AG09319 (cell line): ENCODE measurements around the gene RIPOR2.

Source experiments
- DNase-seq: peaks from one replicate; pipeline ENCODE4 v3.0.0-alpha.2; 2010; ENCODE audit warnings: low read depth; ENCODE audit errors: extremely low read depth
- TF ChIP-seq, protein P1 (sequence below): IDR thresholded peaks from 2 replicates; pipeline ENCODE4 v1.5.1; 2011; ENCODE audit warnings: low read depth, mild to moderate bottlenecking, inconsistent platforms, low read length, moderate library complexity

RIPOR2 gene

DNA sequence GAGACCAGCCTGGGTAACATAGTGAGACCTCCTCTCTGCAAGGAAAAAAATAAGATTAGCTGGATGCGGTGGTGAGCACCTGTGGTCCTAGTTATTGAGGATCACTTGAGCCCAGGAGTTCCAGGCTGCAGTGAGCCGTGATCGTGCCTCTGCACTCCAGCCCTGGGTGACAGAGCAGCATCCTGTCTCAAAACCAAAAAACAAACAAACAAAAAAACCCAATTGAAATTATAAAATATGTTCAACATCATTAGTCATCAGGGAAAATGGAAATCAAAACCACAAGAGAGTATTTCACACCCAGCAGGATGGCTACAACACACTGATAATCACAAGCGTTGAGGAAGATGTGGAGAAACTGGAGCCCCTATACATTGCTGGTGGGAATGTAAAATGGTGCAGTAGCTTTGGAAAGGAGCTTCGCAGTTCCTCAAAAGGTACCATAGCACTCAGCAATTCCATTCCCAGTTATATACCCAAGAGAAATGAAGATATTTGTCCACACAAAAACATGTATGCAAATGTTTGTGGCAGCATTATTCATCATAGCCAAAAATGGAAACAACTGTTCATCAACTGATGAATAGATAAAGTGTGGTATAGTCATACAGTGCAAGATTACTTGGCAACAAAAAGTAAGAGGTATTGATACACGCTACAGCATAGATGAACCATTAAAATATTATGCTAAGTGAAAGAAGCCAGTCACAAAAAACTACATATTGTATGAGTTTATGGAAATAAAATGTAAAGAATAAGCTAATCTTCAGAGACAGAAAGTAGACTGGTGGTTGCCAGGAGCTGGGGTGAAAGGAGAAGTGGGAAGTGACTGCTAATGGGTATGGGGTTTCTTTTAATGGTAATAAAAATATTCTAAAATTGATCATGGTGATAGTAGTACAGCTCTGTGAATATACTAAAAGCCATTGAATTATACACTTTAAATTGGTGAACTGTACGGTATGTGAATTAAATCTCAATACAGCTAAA is 38.7 kb upstream of the RIPOR2 start:
- no peak for DNase-seq
- TF ChIP-seq, protein P1, sequence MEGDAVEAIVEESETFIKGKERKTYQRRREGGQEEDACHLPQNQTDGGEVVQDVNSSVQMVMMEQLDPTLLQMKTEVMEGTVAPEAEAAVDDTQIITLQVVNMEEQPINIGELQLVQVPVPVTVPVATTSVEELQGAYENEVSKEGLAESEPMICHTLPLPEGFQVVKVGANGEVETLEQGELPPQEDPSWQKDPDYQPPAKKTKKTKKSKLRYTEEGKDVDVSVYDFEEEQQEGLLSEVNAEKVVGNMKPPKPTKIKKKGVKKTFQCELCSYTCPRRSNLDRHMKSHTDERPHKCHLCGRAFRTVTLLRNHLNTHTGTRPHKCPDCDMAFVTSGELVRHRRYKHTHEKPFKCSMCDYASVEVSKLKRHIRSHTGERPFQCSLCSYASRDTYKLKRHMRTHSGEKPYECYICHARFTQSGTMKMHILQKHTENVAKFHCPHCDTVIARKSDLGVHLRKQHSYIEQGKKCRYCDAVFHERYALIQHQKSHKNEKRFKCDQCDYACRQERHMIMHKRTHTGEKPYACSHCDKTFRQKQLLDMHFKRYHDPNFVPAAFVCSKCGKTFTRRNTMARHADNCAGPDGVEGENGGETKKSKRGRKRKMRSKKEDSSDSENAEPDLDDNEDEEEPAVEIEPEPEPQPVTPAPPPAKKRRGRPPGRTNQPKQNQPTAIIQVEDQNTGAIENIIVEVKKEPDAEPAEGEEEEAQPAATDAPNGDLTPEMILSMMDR, result no peak

DNA sequence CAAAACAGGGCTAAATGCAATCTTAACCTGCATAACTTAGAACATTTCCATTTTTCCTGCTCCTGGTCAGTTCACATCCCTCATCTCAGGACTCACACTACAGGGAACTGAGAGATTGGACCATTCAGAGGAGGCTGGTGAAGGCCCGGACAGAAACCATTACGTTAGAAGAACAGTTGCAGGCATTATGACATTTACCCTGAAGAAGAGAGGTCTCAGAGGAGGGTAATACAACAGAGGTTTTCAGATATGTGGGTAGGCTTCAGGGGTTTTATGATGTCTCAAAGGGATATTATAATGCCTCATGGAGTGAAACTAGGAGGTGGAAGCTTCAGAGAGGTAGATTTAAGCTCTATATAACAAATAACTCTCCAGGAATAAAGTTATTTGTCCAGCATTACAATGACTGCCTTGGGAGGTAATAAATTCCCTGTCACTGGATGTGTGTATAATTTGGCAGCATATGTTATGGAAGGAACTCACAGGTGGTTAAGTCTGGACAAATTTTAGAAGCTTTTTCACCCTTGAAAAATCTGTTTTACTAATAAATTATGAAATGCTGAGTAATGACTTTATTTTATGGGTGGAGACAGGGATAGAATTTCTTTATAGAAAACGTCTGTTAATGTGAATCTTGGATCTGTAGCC is 36.7 kb upstream of the RIPOR2 start:
- no peak for DNase-seq
- TF ChIP-seq, protein P1, result no peak

DNA sequence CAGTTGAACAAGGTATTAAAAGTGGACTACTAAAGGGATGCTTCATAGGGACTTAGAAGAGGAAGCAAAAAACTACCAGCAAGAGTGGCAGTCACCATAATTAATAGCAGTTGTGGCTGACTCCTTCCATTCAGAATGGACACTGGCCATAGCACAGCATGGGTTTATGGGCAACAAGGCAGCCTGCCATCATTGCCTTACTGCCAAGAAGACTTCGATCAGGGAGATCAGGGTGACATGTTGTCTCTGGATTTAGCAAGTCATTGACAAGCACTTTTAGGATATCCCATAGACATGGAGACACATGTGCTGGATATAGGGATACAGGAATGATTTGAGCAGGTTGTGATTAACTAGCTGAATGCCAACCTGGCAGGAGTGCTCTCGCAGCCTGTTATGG is 35.3 kb upstream of the RIPOR2 start:
- no peak for DNase-seq
- TF ChIP-seq, protein P1, result no peak

DNA sequence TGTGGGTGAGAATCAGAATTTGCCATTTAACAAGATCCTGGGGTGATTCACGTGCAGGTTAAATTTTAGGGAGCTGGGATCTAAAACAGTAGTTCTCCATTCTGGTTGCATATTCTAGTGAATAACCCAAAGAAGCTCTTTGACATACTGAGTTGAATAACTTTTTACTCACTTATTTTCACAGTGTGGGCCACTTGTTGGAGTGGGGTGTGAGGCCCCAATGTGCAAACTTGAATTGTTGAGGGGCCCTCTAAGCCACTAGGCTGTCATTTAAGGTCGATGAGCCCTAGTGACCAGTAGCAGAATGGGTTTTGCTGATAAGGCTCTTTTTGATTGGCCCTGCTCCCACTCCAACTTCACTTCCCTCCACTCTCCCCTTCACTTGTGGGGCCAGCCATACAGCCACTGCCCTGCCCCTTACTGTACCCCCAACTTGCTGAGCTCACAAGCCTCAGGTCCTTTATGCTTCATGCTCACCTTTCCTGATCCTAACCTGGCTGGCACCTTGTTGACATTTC is 33.6 kb upstream of the RIPOR2 start:
- no peak for DNase-seq
- TF ChIP-seq, protein P1, result no peak

DNA sequence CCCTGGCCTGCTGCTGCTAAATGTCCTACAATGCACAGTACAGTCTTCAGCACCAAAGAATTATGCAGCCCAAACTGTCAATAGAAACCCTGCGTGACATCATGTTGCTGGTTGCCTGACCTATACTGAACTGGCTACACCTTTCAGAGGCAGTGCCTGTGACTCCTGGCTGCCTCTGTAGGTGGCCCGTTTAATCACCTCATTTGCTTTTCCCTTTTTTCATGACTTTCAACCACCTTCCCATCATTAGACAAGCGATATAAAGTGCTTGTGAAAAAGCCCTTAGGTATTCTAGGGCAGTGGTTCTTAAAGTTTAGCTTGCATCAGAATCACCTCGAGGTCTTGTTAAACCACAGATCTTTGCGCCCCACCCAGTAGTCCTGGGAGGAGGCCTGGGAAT is 33.0 kb upstream of the RIPOR2 start:
- no peak for DNase-seq
- TF ChIP-seq, protein P1, result no peak

DNA sequence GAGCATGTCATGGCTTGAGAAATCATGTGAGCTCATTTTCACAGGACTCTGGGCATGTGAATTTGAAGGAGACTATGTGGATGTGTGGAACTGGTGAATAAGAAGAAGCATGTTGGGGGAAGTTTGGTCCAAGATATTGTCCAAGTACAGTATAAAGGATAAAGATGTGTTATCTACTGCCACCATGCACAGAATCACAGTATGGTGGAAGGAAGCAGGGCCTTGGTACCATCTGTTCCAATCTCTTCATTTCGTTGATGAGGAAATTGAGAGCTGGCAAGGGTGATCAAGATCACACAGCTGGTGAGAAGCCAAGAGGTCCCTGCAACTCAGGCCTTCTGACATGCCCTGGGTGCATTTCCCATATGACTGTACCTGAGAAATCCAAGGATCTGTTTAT is 31.5 kb upstream of the RIPOR2 start:
- TF ChIP-seq, protein P1, result no peak
- no peak for DNase-seq

DNA sequence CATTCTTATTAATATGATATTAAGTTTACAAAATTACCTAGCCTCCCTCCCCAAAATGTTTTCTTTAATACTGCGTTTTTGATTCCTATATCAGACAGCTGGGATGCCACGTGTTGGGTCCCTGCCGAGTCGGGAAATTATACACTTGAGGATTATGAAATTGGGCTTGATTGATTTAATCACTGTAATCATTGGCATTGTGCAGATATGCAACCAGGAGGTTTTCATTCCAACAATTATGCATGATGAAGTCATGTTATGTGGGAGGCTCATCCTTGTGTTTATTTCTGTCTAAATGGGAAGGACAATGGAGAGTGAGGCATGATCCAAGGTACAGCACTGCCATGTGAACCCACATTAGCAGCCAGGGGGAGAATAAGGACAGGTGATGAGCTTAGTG is 30.6 kb upstream of the RIPOR2 start:
- TF ChIP-seq, protein P1, result no peak
- DNase-seq, result no peak
